HPDE6-E6E7 (cell line): Measurements from ENCODE around the gene BCL10.

Source experiments
- DNase-seq: peaks from one replicate; pipeline ENCODE4 v3.0.0; 2011; ENCODE audit warnings: missing footprints; ENCODE audit errors: extremely low spot score

BCL10 gene

DNA sequence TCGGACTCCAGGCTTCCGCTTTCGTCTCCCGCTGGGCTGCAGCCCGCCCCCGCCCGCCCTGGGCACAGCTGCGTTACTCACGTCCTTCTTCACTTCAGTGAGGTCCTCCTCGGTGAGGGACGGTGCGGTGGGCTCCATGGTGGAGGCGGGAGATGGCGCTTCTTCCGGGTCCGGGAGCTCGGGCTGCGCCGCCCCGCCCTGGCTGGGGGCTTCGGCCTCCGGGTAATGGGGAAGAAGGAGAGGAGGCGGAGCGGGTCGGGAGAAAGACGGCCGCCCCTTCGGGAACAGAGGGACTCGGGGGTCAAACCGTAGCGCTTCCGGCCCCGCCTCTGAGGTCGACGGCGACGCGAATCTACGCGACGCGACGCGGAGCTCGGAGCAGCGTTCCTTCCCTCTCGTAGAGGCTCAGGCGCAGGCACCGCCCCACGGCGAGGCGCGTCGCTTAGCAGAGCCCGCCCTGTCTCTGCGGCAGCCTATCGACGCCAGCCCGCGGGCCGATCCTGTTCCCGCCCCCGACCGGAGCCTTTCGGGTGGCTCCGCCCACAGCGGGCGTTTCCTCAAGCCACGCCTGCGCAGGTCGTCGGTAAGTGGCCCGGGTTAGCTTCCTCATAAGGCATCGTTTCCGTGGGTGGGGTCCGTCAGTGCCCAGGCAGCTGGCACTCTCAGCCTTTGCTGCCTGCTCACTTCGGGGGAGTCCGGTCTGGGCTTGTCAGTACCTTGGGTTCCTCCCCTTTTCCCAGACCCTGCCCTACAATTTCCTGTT is at the start of gene BCL10:
TSS of gene BCL10 (minus strand) at position 418 of the 763 bp plus-strand sequence. CDS start at position 138, 280 bp downstream.
- DNase-seq, result peak; percentile 97

GRCh38 chr1:85325920-85326319 is 49.5 kb upstream of the BCL10 start:
- DNase-seq, result peak; percentile 27

DNA sequence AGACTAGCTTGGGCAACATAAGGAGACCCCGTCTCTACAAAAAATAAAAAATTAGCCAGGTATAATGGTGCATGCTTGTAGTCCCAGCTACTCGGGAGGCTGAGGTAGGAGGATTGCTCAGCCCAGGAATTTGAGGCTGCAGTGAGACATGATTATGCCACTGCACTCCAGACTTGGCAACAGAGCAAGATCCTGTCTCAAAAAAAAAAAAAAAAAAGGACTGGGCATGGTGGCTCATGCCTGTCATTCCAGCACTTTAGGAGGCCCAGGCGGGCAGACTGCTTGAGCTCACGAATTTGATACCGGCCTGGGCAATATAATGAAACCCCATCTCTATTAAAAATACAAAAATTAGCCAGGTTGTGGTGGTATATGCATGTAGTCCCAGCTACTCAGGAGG is 47.3 kb upstream of the BCL10 start:
- DNase-seq, result no peak

- DNase-seq, result no peak
Measured at GRCh38 chr1:85322655-85323054, 46.2 kb upstream of the BCL10 start.

- DNase-seq, result no peak
Measured at GRCh38 chr1:85321237-85321964, 45.0 kb upstream of the BCL10 start.

GRCh38 chr1:85320371-85321131 is 44.1 kb upstream of the BCL10 start:
- DNase-seq, result no peak

DNA sequence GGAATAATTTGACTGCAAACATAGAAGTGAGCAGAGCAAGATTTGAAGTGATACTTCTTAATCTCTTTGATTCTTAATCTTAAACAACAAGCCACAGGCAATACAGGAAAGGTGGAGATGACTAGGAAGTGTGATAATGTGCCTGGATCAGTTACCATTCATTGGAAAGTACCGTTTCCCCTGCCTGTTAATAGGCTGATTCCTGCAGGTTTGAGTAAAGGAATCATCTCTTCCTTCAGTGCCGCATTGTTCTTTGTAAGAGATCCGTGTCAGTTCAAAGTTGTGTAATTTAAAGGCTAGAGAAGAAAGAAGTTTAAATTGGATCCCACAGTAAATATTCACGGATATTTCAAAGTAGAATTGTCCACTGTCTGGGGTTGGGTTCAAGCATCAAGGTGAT is 43.5 kb upstream of the BCL10 start:
- DNase-seq, result no peak

- DNase-seq, result no peak
Measured at GRCh38 chr1:85319491-85319890, 43.1 kb upstream of the BCL10 start.

- DNase-seq, result no peak
Measured at GRCh38 chr1:85318217-85318616, 41.8 kb upstream of the BCL10 start.

DNA sequence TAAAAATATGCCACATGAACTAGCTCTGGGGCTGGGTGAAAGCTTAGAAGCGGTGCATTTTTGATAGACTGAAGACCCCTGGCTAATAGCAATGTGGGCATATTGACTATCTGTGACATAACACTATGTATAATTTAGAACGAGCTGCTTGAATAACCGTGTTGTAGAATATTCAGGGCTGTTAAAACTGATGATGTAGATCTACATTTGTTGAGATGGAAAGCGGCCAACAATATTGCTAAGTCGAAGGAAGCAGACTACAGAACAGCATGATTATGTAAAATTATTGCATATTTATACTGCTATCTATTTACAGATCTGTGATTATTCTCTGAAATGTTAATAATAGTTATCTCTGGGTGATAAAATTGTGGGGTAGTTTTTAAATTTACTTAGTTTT is 41.1 kb upstream of the BCL10 start:
- no peak for DNase-seq

GRCh38 chr1:85316321-85316720 is 39.9 kb upstream of the BCL10 start:
- DNase-seq, result no peak

- no peak for DNase-seq
Measured at GRCh38 chr1:85315789-85316188, 39.4 kb upstream of the BCL10 start.

DNA sequence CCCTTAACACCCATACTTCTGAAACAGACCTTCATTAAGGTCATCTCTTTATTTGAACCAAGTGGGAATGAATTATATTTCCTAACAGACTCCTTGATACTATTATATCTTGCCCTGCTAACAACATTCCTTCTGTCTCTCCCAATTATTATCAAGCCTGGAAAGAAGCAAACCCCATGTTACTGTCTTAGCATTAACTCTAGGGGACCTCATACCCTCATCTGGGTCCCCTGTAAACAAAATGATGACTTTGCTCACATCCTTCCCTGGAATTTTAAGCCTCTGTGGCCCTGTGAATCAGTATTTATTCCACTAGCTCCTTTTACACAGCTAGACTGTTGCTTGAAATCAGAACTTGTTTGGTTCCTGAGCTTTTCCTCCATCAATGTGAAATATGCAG is 38.3 kb upstream of the BCL10 start:
- DNase-seq, result no peak

DNA sequence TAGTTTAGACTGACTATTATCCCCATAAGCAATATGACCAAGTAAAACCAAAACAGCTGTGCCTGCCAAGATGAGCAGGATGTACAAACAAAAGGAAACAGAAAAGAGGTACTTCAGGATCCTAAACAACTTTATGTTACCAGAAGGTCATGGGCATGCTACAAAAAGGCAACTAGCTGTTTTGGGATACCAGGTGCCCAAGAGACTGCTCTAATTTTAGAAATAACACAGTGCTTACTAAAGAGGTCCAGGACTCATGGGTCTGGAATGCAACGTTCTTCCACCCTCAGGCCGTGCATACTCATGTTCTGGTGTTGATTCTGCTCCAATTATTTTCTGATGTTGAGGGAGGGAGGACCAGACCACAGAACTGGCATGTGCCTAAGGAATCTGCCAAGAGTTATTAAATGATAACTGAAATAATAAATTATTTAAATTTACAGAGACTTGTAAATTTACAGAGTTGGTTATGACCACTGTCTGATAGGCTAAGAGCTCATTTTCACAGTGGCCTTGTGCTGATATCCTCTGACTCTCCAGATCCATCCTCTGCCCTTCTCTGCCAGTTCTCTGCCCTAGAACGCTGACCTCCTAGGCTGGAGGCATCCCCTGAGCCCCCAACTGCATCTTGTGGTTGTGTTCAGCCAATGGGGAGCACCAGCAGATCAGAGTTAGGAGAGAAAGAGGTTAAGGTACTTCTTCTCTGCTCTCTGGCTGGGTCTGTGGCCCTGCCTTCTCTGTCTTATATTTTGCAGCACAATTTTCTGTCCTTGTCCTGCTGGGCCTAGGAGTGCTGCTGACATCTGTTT is 37.7 kb upstream of the BCL10 start:
- DNase-seq, result no peak

- no peak for DNase-seq
Measured at GRCh38 chr1:85311818-85312217, 35.4 kb upstream of the BCL10 start.

DNA sequence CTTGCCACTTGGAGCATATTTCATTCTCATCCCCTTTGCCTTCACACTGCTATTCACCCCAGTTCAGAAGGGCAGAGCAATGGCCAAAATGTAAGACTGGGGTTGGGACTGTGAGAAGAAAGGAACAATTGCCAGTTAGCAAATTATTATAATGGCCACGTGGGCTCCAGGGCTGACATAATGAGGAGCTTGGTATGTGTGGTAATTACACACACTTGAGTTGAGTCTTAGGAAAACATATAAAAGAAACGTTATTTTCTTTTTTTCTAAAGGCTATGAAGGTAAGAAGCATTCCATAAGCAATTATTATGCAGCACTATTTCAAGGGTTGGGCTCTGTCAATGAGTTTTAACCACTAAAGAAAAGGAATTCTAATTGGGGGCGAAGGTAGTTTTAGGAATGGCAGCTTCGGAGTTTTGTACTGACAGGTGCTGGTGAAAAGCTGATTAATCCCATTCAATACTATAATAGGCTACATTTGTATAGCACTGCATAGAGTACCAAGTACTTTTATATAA is 32.5 kb upstream of the BCL10 start:
- DNase-seq, result no peak

DNA sequence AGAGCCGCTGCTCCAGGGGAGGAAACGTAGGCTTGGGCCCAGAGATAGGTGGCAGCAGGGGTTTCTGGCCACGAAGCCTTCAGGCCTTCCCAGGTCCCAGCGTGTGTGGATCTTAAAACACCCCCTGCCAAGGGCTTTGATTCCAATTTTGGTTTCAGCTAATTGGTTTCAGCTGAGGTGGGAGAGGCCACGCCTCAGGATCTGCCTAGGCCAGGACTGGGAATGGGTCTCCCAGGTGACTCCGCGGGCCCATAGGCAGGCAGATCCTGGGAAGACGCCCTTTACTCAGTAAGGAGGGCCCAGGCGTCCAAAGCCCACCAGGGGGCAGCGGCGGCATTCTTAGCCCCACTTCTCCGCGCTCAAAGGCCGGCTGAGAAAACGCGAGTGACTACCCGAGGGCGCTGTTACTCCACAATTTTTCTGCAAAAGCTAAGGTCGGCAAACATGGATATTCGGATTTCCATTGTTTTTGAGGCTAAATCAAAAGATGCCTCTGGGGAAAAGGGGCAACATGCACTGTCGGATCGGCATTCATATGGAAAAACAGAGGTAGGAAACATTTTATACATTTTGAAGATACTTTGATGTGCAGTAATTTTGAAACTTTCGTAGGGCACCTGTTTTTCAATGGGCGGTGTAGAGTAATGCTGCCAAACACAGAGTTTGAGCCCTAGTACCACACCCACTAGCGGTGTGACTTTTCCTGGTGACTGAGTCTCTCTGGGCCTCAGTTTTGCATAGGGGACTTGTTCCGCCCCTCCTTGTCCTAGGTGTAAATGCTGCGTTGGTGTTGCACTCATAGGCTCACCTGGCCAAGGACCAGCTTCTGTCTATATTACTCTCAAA is 31.8 kb upstream of the BCL10 start:
- DNase-seq, result peak; percentile 76

- DNase-seq, result no peak
Measured at GRCh38 chr1:85306236-85306635, 29.8 kb upstream of the BCL10 start.

GRCh38 chr1:85303440-85304162 is 27.2 kb upstream of the BCL10 start:
- no peak for DNase-seq

DNA sequence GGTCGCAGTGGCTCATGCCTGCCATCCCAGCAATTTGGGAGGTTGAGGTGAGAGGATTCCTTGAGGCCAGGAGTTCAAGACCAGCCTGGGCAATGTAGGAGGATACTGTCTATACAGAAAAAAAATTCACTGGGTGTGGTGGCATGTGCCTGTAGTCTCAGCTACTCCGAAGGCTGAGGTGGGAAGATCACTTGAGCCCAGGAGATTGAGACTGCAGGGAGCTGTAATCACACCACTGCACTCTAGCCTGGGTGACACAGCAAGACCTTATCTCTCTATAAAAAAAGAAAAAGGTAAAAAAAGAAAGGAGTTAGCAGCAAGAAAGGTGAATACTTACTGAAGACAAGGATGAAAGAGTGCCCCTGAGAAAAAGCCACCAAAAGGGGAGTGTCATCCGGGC is 23.7 kb upstream of the BCL10 start:
- DNase-seq, result no peak
